Jurkat, Clone E6-1 (cell line): ENCODE results near the gene FARS2.

Experiments
- DNase-seq: peaks from one replicate; pipeline ENCODE4 v3.0.0-alpha.2; 2011; ENCODE audit warnings: low read depth, low spot score
- H3K4me3 ChIP-seq: 2 replicates; pipeline ENCODE4 v1.5.1; 2011; ENCODE audit warnings: mild to moderate bottlenecking, low read length, control low read depth, moderate library complexity

FARS2 gene

DNA sequence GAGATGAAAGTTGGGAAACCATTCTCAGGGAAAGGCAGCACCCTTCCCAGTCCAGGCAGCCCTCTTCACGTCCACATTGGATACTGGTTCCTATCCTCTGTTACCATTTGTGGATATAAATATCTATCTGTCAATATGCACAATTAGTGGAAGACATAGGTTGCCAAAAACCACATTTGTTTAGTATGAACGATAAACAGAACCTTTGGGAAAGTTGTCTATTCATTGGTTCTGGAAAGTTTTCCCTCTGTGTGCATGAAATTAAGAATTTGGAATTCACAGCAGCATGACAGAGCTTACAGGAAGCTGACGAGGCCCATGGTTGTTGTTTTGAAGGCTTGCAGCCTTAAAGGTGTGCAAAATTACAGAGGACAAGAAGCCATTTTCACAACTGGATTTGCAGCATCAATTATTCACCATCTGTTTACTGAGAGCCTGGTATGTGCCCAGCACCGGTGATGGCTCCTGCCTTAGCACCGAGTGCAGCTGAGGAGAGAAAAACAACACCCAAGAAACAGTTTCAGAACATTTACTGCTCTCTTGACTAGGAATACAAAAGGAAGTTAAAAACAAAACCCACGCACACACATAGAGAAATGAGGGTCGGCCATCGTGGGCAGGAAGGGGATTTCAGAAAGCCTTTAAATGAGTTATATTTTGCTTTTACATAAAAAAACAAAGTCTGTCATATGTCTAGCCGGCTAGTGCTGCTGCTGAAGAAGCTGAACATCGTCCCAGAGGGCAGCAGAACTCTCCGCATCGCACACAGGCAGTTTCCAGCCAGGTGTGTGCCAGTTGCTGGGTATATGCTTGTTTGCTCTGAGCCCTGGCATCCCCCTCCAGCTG lies 319.6 kb downstream of the FARS2 start:
- no peak for DNase-seq
- H3K4me3 ChIP-seq = no peak overlapping the region

DNA sequence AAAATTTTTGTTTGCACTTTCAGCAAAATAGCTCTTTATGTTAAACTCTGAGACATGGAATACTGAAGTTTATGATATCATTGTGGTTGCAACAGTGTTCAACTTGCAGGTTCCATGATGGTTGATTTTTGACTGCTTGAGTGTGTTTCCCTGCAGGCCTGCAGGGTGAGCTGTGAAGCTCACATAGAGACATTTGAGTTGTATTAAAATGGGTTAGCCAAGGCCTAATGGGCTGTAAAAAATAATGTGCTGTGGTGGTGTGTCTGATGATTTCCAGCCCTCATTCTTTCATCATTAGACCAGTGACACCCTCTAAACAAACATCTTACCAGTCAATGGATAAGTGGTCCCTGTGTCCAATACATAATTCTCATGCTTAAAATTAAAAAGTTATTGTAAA lies 321.4 kb downstream of the FARS2 start:
- H3K4me3 ChIP-seq = no peak overlapping the region
- DNase-seq = no peak

DNA sequence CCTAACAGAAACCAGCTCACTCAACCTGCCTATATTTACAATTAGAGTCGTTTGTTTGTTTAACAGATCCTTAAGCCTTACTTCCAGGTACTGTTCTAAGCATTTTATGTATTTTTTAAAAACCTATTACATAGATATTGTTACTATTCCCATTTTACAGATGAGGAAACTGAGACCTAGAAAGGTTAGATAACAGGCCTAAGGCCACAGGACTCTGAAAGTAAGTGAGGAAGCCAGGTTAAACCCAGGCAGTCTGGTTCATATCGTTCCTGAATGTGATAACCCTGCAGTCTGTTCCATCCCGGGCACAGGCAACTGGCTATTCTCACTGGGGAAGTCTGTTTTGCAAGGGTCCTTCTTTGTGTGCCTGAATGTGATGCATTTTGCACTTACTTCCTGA lies 322.2 kb downstream of the FARS2 start:
- no peak for DNase-seq
- no peak overlapping the region for H3K4me3 ChIP-seq

DNA sequence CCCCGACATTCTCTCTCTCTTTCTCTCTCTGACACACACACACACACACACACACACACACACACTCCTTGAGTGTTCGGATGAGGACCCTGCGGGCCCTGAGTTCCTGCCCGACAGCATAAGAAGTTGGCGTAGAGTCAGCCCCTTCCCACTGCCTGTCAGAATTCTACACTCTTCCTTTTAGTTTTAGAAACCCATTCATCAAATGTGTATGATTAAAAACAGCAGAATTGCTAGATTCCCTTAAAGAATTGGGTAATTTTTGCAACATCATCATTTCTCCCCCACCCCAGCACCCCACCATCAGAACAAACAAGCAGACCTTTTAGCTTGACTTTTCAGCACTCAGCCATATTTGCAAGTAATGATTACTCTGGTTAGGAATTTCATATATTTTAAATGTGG lies 322.8 kb downstream of the FARS2 start:
- H3K4me3 ChIP-seq = no peak overlapping the region
- DNase-seq = no peak

DNA sequence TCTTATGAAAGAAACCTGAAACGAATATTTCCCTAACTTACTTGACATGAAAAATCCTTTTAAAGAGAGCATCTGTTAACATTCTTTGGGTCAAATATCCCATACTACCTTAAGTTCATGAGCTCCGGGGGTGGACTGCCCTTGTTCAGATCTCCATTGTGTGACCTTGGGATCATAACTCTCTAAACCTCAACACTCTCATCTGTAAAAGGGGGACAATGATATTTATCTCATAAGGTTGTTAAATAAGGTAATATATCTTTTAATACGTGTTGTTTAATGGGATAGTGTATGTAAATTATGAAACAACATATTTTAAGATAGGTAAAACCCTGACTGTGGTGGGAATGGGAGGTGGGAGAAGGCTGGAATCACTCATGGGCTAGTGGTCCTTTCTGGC lies 326.3 kb downstream of the FARS2 start:
- no peak for DNase-seq
- no peak overlapping the region for H3K4me3 ChIP-seq

DNA sequence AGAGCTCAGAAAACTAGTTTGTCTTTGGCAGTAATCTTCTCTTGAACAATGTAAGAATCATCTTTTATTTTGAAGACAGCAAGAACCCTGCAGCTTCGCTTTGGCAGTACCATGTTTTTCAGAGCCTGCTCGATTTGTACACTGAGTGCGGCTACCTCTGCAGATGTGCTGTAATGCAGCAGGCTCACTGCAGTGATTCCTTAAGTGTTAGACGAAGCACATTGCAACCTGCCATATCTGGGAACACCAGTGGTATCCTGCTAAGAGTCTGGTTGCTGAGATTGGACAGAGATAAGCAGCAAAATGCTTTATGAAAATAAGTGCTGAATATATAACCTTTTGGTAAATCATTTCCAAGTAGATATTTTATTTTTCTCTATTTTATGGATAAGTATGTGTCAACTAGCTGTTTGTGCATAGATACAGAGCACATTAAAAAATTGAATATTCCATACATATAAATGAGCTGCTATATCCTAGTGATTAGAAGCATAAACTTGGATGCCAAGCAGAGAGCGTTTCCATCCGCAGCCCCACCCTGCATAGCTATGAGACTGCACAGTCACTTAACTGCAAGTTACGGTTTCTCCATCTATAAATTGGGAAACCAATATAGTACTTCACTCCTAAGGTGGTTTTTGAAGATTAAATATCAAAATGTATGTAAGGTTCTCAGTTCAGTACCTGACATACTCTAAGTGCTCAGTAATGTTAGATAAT lies 328.3 kb downstream of the FARS2 start:
- H3K4me3 ChIP-seq = no peak overlapping the region
- no peak for DNase-seq

DNA sequence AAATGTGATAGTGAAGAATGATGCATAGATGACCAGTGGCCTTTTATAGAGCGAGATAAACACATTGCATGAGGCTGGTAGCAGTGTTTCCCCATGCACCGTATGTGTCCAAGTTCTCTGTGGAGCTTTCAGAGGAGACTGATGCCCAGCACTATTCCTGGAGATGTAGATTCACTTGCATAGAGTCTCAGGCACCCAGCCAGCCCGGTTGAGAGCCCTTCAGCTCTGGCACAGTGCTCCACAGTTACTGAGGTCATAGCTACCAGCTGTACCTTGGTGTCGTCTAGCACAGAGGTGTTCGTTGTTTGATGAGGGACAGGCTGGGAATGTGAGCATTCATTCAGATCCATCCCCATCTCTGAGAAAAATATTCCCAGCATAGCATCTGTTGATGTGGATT lies 328.9 kb downstream of the FARS2 start:
- H3K4me3 ChIP-seq = no peak overlapping the region
- no peak for DNase-seq

DNA sequence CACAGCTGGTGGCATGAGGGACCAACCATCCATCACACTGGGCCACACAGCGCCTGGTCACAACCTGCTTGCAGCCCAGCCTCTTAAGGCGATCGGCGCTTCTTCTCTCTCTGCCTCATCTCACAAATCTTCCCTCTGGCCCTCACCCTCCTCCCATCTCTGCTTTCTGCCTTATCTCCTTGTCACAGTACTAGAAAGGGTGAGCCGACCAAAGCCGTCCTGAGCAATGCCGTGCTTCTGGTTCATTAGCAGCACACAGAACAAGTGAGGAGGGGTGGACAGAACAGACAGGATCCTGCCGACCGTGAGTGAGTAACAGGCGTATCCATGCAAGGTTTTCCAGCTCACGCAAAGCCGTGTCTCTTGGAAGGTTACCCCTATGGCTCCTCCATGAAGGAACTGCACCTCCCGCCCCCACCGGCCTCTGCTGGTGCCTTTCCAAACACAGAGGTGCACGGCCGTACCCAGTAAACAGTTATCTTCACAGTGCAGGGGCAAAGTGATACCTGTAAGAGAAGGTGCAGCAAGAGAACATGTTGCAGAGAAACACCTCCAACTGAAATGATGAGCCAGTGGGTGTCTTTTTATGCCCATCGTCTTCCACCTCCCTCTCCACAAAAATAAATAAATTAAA lies 331.7 kb downstream of the FARS2 start:
- DNase-seq = no peak
- H3K4me3 ChIP-seq = no peak overlapping the region

DNA sequence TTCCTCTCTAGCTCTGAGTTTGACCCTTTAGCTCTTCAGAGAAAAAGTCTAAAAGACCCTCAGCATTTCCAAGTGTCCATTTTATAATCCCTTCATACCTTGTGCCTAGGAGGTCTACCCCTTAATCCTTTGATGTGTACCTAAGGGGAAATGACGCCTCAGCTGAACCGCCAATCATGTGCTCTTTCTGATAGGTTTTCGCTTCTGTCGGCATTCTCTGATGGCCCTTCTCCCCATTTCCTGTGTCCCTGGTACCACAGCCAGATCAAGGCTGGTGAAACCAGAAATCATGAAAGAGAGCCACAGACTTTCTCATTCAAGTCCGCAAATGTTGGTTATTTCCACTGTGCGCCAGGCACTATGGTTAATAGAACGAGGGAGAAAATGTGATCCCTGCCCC lies 333.9 kb downstream of the FARS2 start:
- no peak overlapping the region for H3K4me3 ChIP-seq
- no peak for DNase-seq

DNA sequence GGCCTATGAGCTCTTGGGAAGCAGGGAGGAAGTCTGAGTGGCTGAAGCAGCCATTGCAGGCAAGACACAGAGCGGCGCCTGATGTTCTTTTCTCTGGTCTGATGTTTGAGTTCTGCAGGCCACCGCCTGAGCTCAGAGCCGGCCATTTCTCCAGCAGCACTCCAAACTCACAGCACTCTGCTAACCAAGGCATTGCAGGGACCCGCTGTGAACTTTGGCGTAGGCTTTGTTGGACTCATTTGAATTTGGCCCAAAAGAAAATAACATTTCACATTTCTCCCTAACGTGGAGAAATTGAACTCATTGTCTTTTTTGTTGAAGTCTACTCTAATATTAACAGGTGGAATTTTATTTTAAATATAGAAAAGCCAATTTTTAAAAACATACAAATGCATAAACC lies 336.1 kb downstream of the FARS2 start:
- no peak for DNase-seq

DNA sequence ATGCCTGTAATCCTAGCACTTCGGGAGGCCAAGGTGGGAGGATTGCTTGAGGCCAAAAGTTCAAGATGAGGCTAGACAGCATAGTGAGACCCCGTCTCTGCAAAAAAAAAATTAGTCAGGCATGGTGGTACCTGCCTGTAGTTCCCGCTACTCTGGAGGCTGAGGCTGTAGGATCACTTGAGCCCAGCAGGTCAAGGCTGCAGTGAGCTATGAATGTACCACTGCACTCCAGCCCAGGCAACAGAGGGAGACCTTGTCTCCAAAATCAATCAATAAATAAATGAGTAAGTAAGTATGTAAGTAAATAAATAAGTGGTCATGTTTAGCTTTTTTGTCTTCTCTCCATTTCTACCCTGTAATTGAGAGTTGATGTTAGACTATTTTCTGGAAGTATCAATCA lies 336.8 kb downstream of the FARS2 start:
- H3K4me3 ChIP-seq = no peak overlapping the region
- no peak for DNase-seq

More for the DNA sequence above, 336.1 kb downstream of the FARS2 start:
- H3K4me3 ChIP-seq = no peak overlapping the region

DNA sequence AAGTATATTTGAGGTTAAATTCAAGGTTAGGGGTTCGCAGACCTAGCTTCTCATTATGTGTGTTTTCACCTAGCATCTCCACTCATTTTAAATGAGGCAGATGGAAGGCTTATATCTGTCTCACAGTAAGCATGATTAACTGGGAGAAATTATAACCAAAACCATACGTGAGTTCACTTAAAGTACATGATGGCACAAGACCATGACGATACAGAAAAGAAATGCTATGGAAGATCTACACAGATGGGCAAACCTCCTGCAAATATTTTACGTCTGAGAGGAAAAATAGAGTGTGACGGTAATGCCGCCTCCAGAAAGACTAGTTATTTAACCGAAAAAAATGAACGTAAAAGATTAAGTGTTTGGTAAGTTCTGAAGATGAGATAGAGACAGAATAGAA lies 337.8 kb downstream of the FARS2 start:
- no peak for DNase-seq

DNA sequence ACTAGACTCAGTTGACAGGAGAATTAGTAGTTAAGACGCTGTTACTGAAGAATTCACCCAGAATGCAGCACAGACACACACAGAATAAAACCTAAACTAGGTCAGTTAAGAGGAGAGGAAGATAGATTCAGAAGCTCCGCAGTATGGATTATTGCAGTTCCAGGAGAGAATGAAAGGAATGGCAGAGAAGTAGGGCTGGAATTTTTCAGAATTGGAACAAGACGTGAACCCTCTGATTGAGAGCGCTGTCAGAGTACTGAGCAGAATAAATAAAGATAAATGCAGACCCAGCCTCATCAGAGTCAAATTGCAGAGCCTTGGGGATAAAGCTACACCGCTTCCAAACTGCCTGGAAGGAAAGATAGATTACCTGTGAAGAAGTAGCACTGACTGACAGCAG lies 344.6 kb downstream of the FARS2 start:
- no peak for DNase-seq
- H3K4me3 ChIP-seq = no peak overlapping the region

More for the DNA sequence above, 337.8 kb downstream of the FARS2 start:
- H3K4me3 ChIP-seq = no peak overlapping the region

DNA sequence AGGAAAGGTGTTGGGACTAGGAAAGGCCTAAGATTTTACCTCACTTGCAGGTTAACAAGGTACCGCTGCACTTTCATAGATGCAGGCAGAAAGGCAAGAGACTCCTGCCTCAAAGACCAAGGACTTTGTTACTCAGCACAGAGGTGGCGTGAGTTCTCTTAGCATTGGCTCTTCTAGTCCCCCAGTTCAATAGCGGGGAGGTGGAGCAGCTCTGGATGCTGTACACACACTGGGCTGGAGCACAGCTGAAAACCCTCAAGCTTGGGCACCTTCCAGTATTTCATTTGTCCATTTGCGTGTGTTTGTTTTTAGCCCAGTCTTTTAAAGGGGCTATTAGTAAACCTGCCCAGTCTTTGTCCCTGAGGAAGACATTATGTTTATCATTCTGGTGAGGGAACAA lies 345.2 kb downstream of the FARS2 start:
- H3K4me3 ChIP-seq = no peak overlapping the region
- no peak for DNase-seq

DNA sequence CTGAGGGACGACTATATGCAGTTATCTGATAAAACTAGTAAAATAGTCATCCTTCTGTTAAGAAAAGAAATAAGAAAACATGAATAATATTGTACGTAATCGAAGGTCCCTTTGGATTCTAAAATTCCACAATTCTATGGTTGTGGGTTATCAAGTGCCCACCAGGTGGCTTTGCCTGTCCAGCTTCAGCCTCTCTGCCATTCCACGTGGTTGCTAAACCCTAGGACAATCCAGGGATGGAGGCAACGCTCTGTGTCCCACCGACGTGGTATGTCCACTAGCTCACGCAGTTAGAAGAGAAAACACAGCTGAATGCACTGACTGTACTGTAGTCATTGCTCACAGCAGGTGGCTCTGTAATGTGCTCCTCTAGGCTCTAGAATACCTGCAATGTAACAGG lies 349.3 kb downstream of the FARS2 start:
- DNase-seq = no peak
- no peak overlapping the region for H3K4me3 ChIP-seq

DNA sequence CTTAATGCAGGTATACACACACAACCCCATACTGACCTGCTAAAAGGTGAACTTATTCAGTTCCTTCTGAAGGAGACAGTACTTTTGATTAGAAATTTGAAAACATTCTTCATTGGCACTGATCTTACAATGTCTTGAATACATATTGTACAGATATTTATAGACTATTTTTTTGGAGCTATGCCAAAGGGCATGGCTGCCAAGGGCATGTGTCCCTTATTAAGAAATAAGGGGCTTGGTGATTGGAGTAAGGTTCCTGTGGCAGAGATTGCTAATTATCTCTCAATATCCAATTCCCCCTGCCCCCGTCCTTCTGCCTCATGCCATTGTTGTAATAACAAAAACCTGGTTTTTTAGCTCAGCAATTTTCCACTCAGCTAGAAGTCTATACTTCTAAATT lies 355.9 kb downstream of the FARS2 start:
- no peak for DNase-seq
- H3K4me3 ChIP-seq = no peak overlapping the region

DNA sequence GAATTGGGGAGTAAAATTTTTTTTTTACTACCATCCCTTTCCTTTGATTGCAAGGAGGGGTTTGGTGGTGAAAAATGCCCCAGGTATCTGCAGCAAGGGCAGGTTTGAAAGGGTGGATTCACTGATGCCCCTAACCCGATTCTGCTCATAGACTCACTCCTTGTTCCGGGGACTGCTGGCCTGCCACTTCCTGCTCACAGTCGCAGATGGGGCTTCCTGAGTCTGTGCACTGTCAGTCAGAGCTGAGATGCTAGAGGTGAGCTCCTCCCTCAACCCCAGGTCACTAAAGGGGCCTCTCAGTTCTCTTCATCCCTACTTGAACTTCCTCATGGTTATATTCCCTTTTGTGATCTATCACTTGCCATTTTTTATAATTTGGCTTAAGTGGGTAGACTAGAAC lies 357.9 kb downstream of the FARS2 start:
- peak; percentile 73 for DNase-seq
- H3K4me3 ChIP-seq = no peak overlapping the region

DNA sequence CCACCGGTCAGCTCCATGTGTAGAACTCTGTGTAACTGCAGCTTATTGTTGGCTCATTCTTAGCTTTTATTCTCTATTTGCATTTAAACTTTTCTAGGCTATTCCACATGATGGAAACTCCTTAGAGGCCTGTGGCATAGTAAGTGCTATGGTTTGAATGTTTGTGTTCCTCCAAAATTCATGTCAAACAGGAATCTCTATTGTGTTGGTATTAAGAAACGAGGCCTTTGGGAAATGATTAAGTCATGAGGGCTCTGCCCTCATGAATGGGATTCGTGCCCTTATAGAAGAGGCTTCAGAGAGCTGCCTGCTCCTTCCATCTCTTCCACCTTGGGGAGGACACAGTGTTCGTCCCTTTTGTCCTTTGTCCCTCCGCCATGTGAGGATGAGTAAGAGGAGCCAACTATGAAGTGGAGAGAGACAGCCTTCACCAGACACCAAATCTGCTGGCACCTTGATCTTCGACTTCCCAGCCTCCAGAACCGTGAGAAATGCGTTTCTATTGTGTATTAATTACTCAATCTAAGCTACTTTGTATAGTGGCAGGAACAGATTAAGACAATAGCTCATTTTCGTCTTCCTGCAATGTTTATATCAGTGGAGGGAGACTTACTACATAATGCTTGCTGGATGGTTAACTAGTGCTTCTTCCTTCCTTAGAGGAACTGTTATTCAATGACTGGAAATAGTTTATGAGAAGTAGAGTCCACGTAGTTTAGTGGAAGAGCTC lies 361.1 kb downstream of the FARS2 start:
- H3K4me3 ChIP-seq = no peak overlapping the region
- no peak for DNase-seq

DNA sequence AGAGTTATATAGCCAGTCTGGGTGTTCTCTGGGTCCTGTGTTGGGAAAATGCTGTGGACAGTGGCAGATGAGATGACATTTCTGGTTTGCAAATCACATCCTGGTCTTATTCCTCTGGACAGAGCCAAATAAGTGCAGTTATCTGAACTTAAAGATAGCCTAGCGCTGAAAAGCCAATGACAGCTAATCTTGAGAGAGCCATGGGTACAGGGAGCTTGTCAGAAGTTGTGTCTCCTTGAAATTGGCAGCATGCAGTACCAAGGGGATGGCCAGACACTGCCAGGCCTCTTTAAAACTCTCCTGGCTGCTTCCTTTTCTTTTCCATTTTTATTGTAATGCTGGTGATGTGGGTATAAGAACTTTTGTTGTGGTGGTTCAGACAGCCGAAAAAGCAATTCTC lies 362.5 kb downstream of the FARS2 start:
- no peak overlapping the region for H3K4me3 ChIP-seq
- no peak for DNase-seq

DNA sequence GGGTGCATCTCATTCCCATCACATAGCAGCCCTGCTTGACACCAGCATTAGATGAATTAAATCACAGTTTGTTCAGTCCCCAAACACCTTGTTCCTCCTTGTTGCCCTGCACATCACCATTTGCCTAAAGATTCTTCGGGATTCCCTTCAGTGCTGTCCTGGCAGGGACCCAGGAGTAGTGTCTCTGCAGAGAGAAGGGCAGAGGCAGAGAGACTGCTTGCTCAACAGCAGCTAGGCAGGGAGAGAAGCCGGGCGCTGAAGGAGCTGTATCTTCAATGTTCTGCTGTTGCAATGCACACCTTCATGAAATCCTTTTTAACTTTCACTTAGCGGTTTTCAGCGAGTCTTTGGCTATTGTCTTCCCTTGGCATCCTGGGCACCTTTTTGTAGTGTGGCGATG lies 362.9 kb downstream of the FARS2 start:
- H3K4me3 ChIP-seq = no peak overlapping the region
- DNase-seq = no peak
